HG02870 (cell line): ENCODE data around the gene IKBKE.
A peak's percentile ranks its signal among the peaks of the same experiment; 100 is the strongest.

Experiments used
- ATAC-seq: cut with Tn5 transposase; IDR thresholded peaks from one replicate; pipeline ENCODE4 v1.9.1; 2021; ENCODE audit warnings: mild to moderate bottlenecking, moderate library complexity; ENCODE audit not compliant: unreplicated experiment

The IKBKE gene

DNA sequence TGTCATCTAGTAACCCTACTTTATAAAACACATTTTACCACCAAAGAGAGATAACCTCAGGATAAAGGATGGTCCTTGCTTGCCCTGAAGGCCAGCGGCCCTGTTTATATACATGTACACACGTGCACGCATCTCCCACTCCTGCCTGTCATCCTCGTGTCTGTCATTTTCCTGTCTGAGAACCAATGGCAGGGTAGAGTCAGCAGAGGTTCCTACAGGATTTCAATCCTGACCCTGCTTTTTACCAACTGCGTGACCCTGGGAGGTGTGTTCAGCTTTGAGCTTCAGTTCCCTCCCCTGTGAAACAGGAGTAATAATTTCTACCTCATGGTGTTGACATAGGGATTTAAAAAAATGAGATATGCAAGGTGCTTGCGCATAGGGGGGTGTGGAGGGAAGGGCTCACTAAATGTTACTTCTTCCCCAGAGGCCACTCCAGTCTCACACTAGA is 24.8 kb downstream of the IKBKE start:
- ATAC-seq: no peak

DNA sequence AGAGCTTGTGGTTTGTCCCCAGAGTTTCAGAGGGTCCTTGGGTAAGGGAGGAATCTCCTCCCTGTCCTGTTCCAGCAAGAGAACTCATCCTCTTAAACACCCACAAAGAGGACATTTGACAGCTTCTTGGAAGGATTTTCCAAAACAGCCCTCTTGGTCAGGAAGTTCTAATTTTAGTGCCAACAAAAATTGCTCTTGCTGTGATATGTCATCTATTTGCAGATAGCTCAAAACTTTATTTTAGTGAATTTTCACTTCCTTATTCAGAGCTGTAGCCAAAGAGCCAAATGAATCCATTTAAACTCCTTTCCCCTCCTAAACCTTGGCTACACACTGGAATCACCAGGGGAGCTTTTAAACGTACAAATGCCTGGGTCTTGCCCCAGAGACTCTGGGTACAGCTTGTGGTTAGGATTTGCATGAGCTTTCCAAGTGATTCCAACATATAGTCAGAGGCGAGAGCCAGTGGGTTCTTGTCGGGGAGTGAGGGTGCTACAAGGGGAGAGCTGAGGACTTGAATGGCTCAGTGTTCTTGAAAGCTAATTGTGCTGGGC is 25.3 kb downstream of the IKBKE start:
- peak; percentile 26 for ATAC-seq

DNA sequence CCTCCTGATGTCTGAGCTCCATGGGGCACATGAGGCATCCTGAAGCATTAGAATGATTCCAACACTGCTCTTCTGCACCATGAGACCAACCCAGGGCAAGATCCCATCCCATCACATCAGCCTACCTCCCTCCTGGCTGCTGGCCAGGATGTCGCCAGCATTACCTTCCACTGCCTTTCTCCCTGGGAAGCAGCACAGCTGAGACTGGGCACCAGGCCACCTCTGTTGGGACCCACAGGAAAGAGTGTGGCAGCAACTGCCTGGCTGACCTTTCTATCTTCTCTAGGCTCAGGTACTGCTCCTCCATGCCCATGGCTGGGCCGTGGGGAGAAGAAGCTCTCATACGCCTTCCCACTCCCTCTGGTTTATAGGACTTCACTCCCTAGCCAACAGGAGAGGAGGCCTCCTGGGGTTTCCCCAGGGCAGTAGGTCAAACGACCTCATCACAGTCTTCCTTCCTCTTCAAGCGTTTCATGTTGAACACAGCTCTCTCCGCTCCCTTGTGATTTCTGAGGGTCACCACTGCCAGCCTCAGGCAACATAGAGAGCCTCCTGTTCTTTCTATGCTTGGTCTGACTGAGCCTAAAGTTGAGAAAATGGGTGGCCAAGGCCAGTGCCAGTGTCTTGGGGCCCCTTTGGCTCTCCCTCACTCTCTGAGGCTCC is 26.0 kb downstream of the IKBKE start:
- ATAC-seq: peak; percentile 59

DNA sequence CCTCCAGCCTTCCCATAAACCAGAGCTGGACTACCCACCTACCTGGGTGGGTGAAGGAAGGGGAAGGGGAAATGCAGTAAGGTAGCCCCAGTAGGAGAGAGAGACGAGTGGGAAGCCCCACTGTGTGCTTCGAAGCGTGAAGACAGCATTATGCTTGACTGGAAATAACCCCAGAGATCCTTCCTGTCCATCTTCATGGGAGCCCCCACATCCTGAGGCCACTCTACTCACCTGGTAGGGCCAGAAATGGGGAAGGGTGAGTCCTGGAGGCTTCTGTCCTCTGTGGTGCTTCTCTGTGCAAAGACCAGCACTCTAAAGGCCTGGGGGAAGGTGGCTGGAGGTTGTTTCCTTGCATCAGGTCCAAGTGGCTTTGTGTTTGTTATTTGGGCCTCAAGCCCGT is 27.1 kb downstream of the IKBKE start:
- ATAC-seq: no peak

DNA sequence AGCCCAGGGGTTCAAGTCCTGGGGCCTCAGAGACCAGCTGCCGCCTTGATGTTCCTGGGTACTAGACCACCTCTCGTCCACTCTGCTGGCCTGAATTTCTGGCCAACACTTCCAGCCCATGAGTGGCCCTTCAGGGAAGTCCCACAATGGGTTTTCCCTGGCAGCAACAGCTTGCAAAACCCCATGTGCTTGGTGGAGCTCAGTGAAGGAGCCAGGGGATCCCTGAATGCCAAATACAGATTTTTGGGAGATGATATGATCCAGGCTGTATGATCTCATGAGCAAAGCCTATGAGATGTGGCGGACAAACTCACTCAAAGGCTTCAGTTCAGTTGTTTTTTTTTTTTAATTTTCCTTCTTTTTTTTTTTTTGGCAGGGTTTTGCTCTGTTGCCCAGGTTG is 27.5 kb downstream of the IKBKE start:
- ATAC-seq: no peak

DNA sequence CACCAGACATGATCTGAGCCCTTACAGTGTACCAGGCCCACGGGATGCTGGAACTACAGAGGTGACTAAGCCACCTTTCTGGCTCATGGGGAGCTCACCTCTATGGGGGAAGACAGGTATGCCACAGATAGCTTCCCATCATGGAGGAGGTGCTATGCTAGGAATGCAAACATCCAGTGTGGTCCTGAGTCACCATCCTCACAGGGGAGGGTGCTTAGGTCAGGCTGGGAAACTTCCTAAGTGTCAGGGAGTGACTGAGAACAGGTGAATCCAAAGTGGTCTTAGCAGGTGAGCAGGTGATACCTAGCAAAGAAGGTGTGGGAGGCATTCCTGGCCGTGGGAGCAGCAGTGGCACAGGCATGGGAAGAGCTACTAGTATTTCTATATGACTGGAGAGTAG is 28.4 kb downstream of the IKBKE start:
- no peak for ATAC-seq

DNA sequence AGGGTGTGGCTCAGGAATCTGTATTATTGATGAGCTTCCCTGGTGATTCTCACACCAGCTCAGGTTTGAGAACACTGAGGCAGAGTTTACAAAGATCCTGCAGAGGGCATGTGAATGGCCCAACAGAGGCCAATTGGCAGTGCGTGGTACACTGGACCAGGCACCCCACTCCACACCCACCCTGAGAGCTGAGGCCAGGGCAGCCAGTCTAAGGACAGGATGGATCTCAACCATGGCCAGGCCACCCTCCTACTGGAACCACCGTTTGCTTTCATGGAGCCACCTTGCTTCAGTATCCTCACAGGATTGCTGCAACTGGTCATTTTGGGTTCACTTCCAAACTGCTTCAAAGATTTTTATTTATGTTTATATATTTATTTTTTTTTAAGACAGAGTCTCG is 29.8 kb downstream of the IKBKE start:
- ATAC-seq: no peak

DNA sequence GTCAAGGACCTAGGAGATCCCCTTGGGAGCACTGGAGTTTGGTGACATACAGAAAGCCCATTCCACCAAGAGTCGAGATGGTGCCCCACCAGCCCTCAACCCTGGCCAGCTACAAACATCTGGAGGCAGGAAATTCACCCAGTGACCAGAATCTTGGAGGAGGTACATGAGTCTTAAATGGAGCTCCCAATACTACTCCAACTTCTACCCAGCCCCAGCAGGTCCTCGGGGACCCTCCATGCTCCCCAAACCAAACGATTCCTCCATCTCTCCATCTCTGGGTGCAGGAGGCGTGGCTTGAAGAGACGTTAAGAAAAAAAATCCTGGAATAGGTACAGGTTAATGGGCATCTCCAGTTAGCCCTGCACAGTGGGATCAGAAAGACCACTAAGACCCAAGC is 31.6 kb downstream of the IKBKE start:
- no peak for ATAC-seq

DNA sequence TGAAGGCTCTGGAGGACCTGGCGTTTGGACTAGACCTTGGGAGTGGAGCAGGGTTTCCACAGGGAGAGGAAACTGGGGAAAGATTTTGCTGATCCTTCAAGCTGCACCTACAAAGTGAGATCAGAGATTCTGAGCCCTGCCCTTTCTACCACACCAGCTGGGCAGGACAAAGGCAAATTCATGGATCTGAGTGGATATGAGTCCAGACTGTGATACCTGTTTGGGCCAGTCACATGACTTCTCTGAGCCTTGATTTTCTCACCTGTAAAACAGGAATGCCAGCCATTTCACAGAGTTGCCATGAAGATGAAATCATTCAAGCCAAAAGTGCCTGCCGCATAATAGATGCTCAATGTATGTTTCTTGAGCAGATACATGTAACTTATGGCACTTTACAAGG is 32.1 kb downstream of the IKBKE start:
- ATAC-seq: no peak

DNA sequence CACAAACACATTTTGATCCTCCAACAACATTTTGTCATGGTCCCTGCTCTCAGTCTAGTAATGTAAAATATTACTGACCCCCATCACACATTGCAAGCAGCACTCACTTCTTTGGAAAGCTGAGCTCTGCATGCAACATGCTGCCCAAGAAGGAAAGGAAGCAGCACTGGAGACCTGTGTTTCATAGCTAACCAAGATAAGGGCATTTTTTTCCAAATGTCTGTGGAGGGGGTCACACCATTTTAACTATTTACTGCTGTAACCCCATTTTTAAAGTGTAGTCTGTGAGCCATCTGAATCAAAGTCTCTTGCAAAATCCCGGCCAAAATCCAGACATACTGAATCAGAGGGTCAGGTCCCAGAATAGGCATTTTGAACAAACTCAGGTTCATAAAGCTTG is 32.5 kb downstream of the IKBKE start:
- no peak for ATAC-seq

DNA sequence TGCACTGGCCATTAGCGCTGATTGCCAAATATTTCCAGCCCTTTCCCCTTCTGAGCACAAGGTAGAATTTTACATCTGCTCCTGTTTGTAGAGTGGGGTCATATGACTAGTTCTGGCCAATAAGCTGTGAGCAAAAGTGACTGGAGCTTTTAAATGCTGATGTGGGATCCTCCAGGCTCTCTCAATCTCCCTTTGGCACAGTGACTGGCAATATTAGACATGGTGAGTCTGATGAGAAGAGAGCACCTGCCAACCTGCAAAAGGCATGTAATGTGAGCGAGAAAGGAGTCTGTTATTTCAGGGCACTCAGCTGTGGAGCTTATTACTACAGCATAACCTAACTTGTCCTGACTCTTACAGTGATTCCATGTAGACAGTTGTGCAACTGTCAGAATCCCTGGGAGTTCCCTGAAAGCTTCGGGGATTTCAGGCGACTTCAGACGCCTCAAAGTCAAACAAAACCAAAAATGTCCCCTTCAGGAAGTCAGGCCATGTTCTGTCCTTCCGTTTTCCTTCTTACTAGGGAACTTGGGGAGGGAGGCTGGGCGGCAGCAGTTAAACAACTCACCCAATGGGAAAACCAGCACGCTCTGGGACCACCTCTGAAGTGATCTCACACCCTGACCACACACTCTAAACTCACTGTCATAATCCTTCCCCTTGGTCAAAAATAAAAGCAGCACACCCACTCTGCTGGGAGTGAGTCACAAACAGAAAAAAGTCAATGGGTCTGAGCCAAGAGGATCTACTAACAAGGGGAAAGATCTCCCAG is 33.5 kb downstream of the IKBKE start:
- ATAC-seq: peak; percentile 63

DNA sequence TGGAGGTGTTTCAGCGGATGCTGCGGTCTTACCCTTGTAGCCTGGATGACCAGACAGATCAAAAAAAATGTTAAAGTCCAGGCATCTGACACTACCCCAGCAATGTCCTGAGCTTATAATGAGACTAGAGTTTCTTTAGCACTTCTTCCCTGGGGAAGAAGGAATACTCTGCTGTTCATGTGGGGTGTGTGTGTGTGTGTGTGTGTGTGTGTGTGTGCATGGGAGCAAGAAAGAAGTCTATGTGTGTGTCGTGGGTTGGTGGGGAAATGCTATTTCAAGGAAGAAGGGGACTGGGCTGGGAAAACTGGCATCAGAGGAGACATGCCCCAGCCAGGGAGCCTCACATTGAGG is 34.1 kb downstream of the IKBKE start:
- no peak for ATAC-seq

DNA sequence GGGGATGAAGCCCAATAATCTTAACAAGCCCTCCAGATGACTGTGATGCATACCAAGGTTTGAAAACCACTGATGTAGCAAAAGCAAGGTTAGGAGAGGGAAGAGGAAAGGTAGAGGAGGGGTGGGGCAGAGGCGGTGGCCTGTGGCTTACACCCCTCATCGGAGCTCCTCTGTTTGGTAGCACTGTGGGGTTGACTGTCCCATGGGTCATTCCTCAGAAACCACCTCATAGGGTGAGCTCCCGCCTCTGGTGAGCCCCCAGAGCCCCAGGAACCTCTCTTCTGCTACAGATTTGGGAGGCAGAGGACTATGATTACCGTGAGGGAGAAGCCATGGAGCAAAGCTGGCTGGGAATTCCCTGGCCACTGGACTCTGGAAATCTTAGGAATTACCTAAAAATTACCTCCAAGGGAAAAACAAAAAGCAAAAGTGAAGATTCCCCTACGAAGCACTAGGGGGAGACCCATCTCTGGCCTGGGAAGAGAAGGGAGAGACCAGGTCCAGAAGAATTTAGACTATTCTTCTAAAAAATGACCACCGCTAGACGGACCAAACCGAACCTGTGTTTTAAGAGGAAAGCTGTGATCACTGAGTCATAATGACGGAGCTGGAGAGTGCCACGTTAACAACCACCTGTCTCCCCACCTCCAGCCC is 35.6 kb downstream of the IKBKE start:
- no peak for ATAC-seq

DNA sequence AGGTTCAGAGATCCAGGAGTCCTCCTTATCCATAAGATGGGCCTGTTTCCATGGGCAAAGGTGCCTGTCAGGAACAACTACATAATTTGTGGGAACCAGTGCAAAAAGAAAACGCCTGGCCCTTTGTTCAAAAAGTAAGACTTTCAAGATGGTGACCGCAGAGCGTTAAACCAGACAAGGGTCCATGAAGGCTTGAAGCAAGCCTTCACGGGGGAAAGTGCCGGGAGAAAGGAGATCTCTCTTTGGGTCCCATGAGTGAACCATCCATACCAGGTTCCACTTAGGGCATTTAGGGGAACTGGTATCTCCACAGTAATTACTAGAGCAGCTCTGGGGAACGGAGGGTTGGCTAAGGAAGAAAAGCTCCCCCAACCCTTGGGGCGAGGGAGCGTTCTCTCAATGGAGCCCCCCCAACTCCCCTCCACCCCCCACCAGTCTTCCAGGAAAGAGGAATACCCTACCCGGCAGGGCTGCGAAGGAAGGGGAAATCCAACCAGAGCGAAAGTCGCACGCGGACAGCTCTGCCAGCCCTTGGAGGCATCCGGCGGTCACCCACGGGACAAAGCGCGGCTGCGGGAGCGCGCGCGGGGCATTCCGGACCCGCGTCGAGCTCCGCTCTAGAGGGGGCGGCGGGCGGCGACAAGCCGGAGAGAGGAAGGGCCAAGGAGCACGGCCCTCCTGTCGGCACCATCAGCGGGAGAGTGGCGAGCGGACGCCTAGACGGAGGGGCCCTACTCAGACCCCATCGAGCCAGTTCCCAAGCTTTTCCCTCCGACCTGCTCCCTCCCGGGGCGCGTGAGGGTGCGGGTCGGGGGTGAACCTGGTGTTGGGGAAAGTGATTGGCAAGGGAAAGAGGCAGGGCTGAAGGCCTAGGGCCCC is 36.4 kb downstream of the IKBKE start:
- peak; percentile 2 for ATAC-seq

DNA sequence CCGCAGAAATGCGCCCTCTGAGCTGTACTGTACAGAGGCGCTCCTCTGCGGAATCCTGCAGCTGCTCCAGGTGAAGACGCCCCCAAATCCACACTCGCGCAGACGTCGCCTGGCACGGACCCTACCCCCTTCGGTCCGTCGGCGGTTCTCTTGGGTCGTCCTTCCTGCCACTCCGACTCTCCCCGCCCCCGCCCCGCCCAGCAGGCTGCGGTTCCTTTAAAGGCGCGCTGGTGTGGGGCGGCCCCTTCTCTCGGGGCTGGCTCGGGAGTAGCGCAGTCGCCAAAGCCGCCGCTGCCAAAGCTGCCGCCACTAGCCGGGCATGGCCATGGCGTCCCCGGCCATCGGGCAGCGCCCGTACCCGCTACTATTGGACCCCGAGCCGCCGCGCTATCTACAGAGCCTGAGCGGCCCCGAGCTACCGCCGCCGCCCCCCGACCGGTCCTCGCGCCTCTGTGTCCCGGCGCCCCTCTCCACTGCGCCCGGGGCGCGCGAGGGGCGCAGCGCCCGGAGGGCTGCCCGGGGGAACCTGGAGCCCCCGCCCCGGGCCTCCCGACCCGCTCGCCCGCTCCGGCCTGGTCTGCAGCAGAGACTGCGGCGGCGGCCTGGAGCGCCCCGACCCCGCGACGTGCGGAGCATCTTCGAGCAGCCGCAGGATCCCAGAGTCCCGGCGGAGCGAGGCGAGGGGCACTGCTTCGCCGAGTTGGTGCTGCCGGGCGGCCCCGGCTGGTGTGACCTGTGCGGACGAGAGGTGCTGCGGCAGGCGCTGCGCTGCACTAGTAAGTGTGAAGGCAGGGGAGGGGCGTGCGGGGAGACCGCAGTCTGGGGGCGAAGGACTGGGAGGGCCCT is 37.2 kb downstream of the IKBKE start, which contains the start of gene RASSF5:
RASSF5 (plus strand) TSS at position 248 of the 846 bp plus-strand sequence; CDS start at position 320, 72 bp downstream.
- ATAC-seq: peak; percentile 56

DNA sequence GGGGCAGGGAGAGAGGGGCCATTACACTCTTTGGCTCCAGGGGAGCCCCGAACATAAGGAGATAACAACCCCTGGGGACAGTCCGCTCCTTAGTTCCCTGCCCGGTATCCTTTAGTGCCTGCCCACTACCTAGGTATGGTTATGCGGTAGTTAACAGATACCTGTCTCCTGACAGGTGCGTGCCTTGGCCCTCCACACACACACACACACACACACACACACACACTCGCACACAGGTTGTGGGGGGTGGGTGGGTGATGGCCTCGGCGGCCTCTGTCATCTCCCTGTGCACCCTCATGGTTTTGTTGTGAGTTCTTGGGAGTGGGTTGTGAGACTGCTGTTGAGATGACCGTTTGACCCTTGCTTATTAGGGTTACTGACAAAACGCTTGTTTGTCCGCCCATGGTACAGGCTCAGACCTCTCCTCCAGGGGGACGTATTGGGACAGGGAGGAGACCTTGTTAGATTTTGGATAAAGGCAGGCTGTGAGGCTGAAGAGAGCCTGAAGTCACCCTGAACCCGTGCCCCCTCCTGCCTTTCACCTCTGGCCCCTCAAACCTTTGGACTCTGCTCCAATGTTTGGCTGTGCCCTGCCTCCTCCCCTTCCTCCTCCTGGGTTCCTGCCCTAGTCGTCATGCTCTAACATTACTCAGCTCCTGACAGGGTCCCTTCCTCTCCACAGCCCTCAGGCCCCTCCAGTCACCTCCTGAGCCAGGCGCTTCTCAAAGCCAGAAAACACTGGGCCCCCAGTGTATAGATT is 38.0 kb downstream of the IKBKE start:
- no peak for ATAC-seq

DNA sequence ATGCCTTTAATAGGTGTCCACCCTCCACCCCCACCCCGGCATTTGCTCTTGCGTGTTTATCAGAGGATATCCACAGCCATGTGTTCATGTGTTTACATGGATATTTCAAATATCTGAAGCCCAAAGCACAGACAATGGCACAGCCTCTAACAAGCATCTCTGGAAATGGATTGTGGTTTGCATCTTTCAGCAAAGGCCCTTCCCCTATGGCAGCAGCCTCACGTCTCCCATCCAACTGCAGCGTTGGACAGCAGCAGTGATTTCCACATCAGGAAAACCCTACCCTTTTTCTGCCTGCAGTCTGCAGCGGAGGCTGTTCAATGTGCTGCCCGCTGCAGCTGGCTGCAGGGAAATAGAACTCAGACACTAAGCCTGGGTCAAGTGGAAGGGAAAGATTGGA is 38.7 kb downstream of the IKBKE start:
- no peak for ATAC-seq

DNA sequence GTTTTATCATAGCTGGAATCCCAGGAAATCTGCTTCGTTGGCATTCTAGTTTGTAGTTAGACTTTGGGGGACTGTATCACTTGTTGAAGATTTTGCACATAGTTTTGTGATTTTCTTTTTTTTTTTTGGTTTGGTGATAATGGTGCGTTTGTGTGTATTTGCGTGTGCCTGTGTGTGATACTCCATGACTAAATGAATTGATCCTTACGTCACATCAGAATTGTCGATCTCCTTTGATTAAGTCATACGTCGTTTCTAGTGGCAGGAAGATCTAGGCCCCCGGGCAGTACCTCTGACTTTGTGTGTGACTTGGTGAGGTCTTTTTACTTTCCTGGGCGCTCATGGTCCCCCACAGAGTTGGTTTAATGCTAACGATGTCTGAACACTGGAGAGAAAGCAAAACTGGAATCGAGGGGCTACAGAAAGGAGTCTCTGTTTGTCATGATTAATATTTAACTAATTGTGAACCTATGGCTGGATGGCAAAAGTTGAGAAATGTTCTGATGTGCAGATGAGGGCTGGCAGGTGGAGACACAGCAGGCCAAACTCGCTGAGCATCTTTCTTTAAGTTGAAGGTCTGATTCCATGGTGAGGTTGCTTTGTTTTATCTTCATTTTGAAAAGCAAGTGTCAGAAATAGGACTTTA is 39.5 kb downstream of the IKBKE start:
- ATAC-seq: no peak

DNA sequence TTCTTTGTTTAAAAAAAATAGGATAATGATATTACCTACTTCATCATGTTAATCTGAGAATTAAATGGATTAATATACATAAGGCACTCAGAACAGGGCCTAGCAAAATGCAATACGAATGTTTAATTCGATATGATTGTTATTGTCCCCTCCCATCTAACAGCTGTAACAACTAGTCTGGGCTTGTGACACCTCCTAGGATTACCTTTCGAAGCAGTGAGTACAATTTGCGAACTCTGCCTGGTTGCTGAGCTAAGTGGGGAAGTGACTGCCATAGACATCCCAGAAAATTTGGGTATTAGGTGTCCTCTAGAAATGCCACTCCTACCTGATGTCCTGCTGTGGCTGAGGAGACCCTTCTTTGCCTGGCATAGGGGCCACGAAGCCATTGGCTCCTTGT is 40.1 kb downstream of the IKBKE start:
- no peak for ATAC-seq
